Mesodermal cell (in vitro differentiated cells): ENCODE results near the gene ARHGAP15.

Experiments used
- H3K27ac ChIP-seq: 2 replicates; pipeline ENCODE4 v1.7.0; 2013; ENCODE audit warnings: mild to moderate bottlenecking, low read depth, low read length, moderate library complexity; ENCODE audit not compliant: severe bottlenecking
- H3K36me3 ChIP-seq: 2 replicates; pipeline ENCODE4 v1.7.1; 2013; ENCODE audit warnings: mild to moderate bottlenecking, low read length, moderate library complexity; ENCODE audit not compliant: control insufficient read depth, insufficient read depth
- H3K4me1 ChIP-seq: one replicate; pipeline ENCODE4 v1.7.1; 2013; ENCODE audit warnings: mild to moderate bottlenecking, low read length; ENCODE audit not compliant: insufficient read depth, control insufficient read depth, poor library complexity, severe bottlenecking
- H3K4me3 ChIP-seq: 2 replicates; pipeline ENCODE4 v1.7.0; 2013; ENCODE audit warnings: low read length, control low read depth, mild to moderate bottlenecking; ENCODE audit not compliant: insufficient read depth, poor library complexity, severe bottlenecking; ENCODE audit errors: extremely low read depth
- H3K9me3 ChIP-seq: 2 replicates; pipeline ENCODE4 v1.7.1; 2013; ENCODE audit warnings: mild to moderate bottlenecking, low read length, moderate library complexity; ENCODE audit not compliant: control insufficient read depth
- WGBS, 2 experiments: methylation state at CpG; one replicate each; pipeline ENCODE4 v1.1.5; 2013; ENCODE audit warnings: missing lambda C conversion rate in 2 of 2; ENCODE audit not compliant: insufficient coverage in 2 of 2; 5-methylcytosine and 5-hydroxymethylcytosine counted together

The ARHGAP15 gene

GRCh38 chr2:143728498-143728897 lies 599.3 kb downstream of the ARHGAP15 start:
- no peaks in the 10 kb centered on the region for H3K4me1 ChIP-seq
- H3K9me3 ChIP-seq, result no peaks in the 10 kb centered on the region
- no peak overlapping the region for H3K4me3 ChIP-seq
- no peak overlapping the region for H3K27ac ChIP-seq
- H3K36me3 ChIP-seq, result no peaks in the 10 kb centered on the region
- 91 to 95% methylated on average over 6 of the region's 7 CpGs for WGBS, 2 experiments

GRCh38 chr2:143729296-143729814 lies 600.1 kb downstream of the ARHGAP15 start:
- no peaks in the 10 kb centered on the region for H3K9me3 ChIP-seq
- H3K36me3 ChIP-seq, result no peaks in the 10 kb centered on the region
- no peak overlapping the region for H3K4me3 ChIP-seq
- WGBS, 2 experiments, result 90 to 93% methylated on average over 1 of the region's 2 CpGs
- no peak overlapping the region for H3K27ac ChIP-seq
- H3K4me1 ChIP-seq, result no peaks in the 10 kb centered on the region

DNA sequence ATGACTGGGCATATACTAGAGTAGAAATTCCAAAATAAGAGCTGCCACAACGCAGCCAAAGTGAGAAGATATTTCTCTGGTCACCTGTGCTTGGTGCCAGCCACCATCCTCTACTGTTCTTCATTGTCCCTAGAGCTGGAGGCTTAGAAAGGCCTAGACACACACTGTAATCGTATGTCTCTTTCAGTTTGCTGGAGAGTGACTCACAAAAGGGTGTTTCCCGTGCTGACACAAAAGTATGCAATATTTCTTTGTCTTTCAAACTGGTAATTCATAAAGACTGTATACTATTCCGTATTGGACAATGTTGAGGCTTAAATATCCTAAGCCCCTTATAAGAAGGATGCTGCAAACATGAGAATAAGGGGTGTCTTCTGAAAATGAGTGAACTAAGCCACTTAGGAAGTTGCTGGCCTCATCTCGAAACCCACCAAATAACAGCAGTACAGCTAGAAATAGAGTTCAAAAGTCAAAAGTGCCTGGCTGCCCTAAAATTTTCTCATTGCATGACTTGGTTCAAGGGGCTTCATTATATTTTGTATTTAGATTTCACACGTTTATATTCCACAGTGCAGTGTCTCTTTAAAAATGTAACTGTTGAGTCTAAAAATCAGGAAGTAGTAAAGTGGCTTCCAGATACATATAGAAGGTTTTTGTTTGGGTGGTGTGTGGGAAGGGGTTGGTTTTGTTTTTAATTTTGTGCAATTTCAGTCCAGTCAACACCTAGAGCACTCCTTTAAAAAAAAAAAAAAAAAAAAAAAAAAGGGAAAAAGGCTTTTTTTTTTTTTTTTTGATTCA lies 601.1 kb downstream of the ARHGAP15 start:
- Histone ChIP-seq H3K4me3 (no peak overlapping the region), H3K4me1 (no peaks in the 10 kb centered on the region), H3K27ac (no peak overlapping the region), H3K36me3 (no peaks in the 10 kb centered on the region), H3K9me3 (no peaks in the 10 kb centered on the region)
- 78 to 95% methylated on average over 3 of the region's 6 CpGs for WGBS, 2 experiments

DNA sequence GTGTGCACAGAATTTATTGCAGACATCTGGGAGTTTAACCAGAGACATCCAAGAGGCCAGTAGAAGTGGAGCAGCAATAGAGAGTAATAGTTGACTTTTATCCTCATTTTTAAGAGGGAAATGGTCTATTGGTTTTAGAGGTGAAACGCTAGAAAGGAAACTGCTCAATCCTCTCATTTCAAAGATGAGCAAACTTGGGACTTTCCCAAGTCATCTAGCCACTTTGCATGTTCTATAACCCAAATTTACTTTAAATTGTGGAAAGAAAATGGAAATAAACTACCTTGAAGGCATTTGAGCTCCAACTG lies 601.7 kb downstream of the ARHGAP15 start:
- H3K36me3 ChIP-seq, result no peaks in the 10 kb centered on the region
- H3K4me3 ChIP-seq, result no peak overlapping the region
- no peaks in the 10 kb centered on the region for H3K9me3 ChIP-seq
- no peaks in the 10 kb centered on the region for H3K4me1 ChIP-seq
- H3K27ac ChIP-seq, result no peak overlapping the region
- 80% methylated on average over 1 of the region's 1 CpG; no CpG with 5 or more reads in 1 of the 2 experiments for WGBS, 2 experiments

GRCh38 chr2:143732076-143732475 lies 602.9 kb downstream of the ARHGAP15 start:
- Histone ChIP-seq H3K36me3 (no peaks in the 10 kb centered on the region), H3K4me1 (no peaks in the 10 kb centered on the region), H3K9me3 (no peaks in the 10 kb centered on the region), H3K27ac (no peak overlapping the region), H3K4me3 (no peak overlapping the region)

- Histone ChIP-seq H3K36me3 (no peaks in the 10 kb centered on the region), H3K9me3 (no peaks in the 10 kb centered on the region), H3K4me1 (no peaks in the 10 kb centered on the region), H3K27ac (no peak overlapping the region), H3K4me3 (no peak overlapping the region)
- 94 to 100% methylated on average over 2 of the region's 2 CpGs for WGBS, 2 experiments
These were observed 603.7 kb downstream of the ARHGAP15 start for GRCh38 chr2:143732871-143733270.

GRCh38 chr2:143734507-143734906 lies 605.3 kb downstream of the ARHGAP15 start:
- WGBS, 2 experiments, result 100% methylated on average over 1 of the region's 2 CpGs; no CpG with 5 or more reads in 1 of the 2 experiments
- Histone ChIP-seq H3K9me3 (no peaks in the 10 kb centered on the region), H3K4me3 (no peak overlapping the region), H3K36me3 (no peaks in the 10 kb centered on the region), H3K4me1 (no peaks in the 10 kb centered on the region), H3K27ac (no peak overlapping the region)

- Histone ChIP-seq H3K27ac (no peak overlapping the region), H3K36me3 (no peaks in the 10 kb centered on the region), H3K4me1 (no peaks in the 10 kb centered on the region), H3K9me3 (no peaks in the 10 kb centered on the region), H3K4me3 (no peak overlapping the region)
- 80 to 87% methylated on average over 1 to 3 of the region's 3 CpGs for WGBS, 2 experiments
These were observed 607.7 kb downstream of the ARHGAP15 start for GRCh38 chr2:143736904-143737303.

DNA sequence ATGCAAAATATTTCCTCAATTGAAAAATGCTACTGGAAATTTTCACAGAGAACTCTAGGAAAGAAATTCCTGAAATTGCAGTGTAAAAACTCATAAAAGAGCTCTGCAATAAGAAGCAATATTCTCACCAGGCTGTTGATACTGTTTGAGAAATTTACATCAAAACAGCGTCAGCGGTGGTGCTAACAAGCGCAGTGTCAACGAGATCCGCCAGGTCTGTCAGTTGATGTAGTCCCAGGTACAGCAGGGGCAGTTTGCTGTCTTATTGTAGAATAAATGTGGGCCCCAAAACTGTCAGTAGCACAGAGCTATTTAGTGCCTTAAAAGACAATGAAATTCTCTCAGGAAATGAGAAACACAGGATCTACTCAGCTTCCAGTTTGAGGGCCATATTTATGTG lies 611.2 kb downstream of the ARHGAP15 start:
- Histone ChIP-seq H3K36me3 (no peaks in the 10 kb centered on the region), H3K4me3 (no peak overlapping the region)
- 85% methylated on average over 5 of the region's 5 CpGs; no CpG with 5 or more reads in 1 of the 2 experiments for WGBS, 2 experiments

GRCh38 chr2:143741205-143741604 lies 612.0 kb downstream of the ARHGAP15 start:
- Histone ChIP-seq H3K4me3 (no peak overlapping the region), H3K27ac (no peak overlapping the region), H3K4me1 (no peaks in the 10 kb centered on the region), H3K9me3 (no peaks in the 10 kb centered on the region), H3K36me3 (no peaks in the 10 kb centered on the region)

More for the DNA sequence above, 611.2 kb downstream of the ARHGAP15 start:
- Histone ChIP-seq H3K9me3 (no peaks in the 10 kb centered on the region), H3K27ac (no peak overlapping the region), H3K4me1 (no peaks in the 10 kb centered on the region)

GRCh38 chr2:143742581-143742980 lies 613.4 kb downstream of the ARHGAP15 start:
- 93 to 100% methylated on average over 2 to 4 of the region's 5 CpGs for WGBS, 2 experiments
- no peaks in the 10 kb centered on the region for H3K9me3 ChIP-seq

More at GRCh38 chr2:143742581-143742980, 613.4 kb downstream of the ARHGAP15 start:
- Histone ChIP-seq H3K4me1 (no peaks in the 10 kb centered on the region), H3K36me3 (no peaks in the 10 kb centered on the region), H3K4me3 (no peak overlapping the region), H3K27ac (no peak overlapping the region)
